HL-60 (cell line): ENCODE results near the gene IMMP2L.

Experiments used
- DNase-seq, 2 experiments: peaks; one replicate each; pipeline ENCODE4 v3.0.0-alpha.2; 2010 to 2020; ENCODE audit warnings: low read depth in 1 of 2, low spot score in 1 of 2
- H3K27ac ChIP-seq: fragments of 250-450 bp; sonication (Bioruptor Pico); replicated peaks from 2 replicates; pipeline ENCODE4 v1.5.1; 2020; ENCODE audit warnings: mild to moderate bottlenecking, moderate library complexity
- H3K27me3 ChIP-seq: fragments of 250-450 bp; sonication (Bioruptor Pico); 2 replicates; pipeline ENCODE4 v1.5.1; 2021; ENCODE audit warnings: mild to moderate bottlenecking, moderate library complexity; ENCODE audit not compliant: insufficient read depth, poor library complexity, severe bottlenecking
- H3K4me3 ChIP-seq: replicated peaks from 2 replicates; pipeline ENCODE4 v1.5.1; 2011; ENCODE audit warnings: mild to moderate bottlenecking, control low read depth, low read length; ENCODE audit not compliant: insufficient read depth
- CTCF ChIP-seq: IDR thresholded peaks from one replicate; pipeline ENCODE4 v1.5.1; 2011; ENCODE audit warnings: low read length, control low read depth, inconsistent platforms; ENCODE audit not compliant: insufficient read depth
- GABPA ChIP-seq: IDR thresholded peaks from 2 replicates; pipeline ENCODE4 v1.6.1; 2012; ENCODE audit warnings: low read depth
- POLR2AphosphoS5 ChIP-seq: IDR thresholded peaks from 2 replicates; pipeline ENCODE4 v1.6.1; 2012; ENCODE audit warnings: low read depth
- REST ChIP-seq: IDR thresholded peaks from 2 replicates; pipeline ENCODE4 v1.6.1; 2012; ENCODE audit warnings: low read depth; ENCODE audit not compliant: insufficient replicate concordance
- SPI1 ChIP-seq: IDR thresholded peaks from 2 replicates; pipeline ENCODE4 v1.6.1; 2012; ENCODE audit warnings: low read depth, mild to moderate bottlenecking, borderline replicate concordance

The IMMP2L gene

GRCh38 chr7:111162692-111163091 is 399.6 kb downstream of the IMMP2L start:
- H3K27me3 ChIP-seq: no peaks in the 10 kb centered on the region
- TF ChIP-seq SPI1: no peak
- TF ChIP-seq REST: no peak
- no peak for TF ChIP-seq CTCF
- no peak for TF ChIP-seq POLR2AphosphoS5
- no peak for TF ChIP-seq GABPA
- DNase-seq: no peak
- H3K27ac ChIP-seq: no peak overlapping the region
- no peak overlapping the region for H3K4me3 ChIP-seq

GRCh38 chr7:111160297-111160696 is 402.0 kb downstream of the IMMP2L start:
- H3K27ac ChIP-seq: no peak overlapping the region

GRCh38 chr7:111159426-111159825 is 402.9 kb downstream of the IMMP2L start:
- Histone ChIP-seq H3K4me3 (no peak overlapping the region), H3K27me3 (no peaks in the 10 kb centered on the region), H3K27ac (no peak overlapping the region)
- no peak for DNase-seq
- TF ChIP-seq REST: no peak

More at GRCh38 chr7:111160297-111160696, 402.0 kb downstream of the IMMP2L start:
- TF ChIP-seq POLR2AphosphoS5: no peak
- no peak for TF ChIP-seq CTCF
- TF ChIP-seq SPI1: no peak
- no peak for TF ChIP-seq REST
- TF ChIP-seq GABPA: no peak
- Histone ChIP-seq H3K4me3 (no peak overlapping the region), H3K27me3 (no peaks in the 10 kb centered on the region)
- DNase-seq: no peak

- no peak for TF ChIP-seq REST
- no peak for TF ChIP-seq GABPA
- no peak for TF ChIP-seq SPI1
- no peak for TF ChIP-seq CTCF
- TF ChIP-seq POLR2AphosphoS5: no peak
- Histone ChIP-seq H3K27ac (no peak overlapping the region), H3K27me3 (no peaks in the 10 kb centered on the region), H3K4me3 (no peak overlapping the region)
- DNase-seq: no peak
Measured at GRCh38 chr7:111150709-111151108, 411.6 kb downstream of the IMMP2L start.
